ENCODE data around the gene B3GALT6.

GRCh38 chr1:1226566-1227362, 5.3 kb upstream of the B3GALT6 start:
- no peak for TF ChIP-seq POLR2AphosphoS5 (IDR thresholded peaks at IDR 0.05; ENCODE audit: borderline replicate concordance, low read depth, low read length)
- no peak for TF ChIP-seq FOXP2 (optimal IDR thresholded peaks at IDR 0.05; ENCODE audit: control extremely low read depth, extremely low read length, insufficient read depth)

Data from SK-N-MC (cell line).